K562 treated with DMSO at 1 percent for 48 hours (cell line): ENCODE results near the gene MAP3K19. TPM values are rescaled to one million over a fixed set of nuclear protein-coding genes. Genes with fewer than 3 reads are reported as not detected.

ENCODE experiments used
- total RNA-seq: library from RNA; unstranded; fragments of 300-600 nt; gene quantifications from 2 replicates; pipeline ENCODE4 v1.2.3, GENCODE V29; 2022; ENCODE audit warnings: low replicate concordance; ENCODE audit errors: extremely low read depth

MAP3K19 gene, protein sequence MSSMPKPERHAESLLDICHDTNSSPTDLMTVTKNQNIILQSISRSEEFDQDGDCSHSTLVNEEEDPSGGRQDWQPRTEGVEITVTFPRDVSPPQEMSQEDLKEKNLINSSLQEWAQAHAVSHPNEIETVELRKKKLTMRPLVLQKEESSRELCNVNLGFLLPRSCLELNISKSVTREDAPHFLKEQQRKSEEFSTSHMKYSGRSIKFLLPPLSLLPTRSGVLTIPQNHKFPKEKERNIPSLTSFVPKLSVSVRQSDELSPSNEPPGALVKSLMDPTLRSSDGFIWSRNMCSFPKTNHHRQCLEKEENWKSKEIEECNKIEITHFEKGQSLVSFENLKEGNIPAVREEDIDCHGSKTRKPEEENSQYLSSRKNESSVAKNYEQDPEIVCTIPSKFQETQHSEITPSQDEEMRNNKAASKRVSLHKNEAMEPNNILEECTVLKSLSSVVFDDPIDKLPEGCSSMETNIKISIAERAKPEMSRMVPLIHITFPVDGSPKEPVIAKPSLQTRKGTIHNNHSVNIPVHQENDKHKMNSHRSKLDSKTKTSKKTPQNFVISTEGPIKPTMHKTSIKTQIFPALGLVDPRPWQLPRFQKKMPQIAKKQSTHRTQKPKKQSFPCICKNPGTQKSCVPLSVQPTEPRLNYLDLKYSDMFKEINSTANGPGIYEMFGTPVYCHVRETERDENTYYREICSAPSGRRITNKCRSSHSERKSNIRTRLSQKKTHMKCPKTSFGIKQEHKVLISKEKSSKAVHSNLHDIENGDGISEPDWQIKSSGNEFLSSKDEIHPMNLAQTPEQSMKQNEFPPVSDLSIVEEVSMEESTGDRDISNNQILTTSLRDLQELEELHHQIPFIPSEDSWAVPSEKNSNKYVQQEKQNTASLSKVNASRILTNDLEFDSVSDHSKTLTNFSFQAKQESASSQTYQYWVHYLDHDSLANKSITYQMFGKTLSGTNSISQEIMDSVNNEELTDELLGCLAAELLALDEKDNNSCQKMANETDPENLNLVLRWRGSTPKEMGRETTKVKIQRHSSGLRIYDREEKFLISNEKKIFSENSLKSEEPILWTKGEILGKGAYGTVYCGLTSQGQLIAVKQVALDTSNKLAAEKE (N-terminal part only)
- not detected in 2 replicates for total RNA-seq

DNA sequence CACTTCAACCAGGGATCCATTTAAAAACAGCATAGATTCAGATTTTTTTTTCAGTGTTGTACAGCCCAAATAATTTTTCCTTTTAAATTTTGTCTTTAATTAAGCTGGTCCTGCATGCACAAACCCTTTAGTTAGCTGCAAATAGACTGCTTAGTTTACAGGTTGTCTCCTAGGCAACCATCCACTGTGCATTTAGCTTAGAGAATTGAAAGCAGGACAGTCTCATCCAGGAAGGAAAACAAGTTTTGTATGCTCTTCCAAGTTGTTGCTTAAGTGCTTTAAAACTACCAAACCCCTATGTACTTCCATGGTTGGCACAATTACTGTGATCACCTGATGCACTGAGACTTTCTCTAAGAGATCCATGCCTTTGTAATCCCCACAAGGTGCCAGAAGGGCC, at the start of gene MAP3K19:
MAP3K19 (minus strand) TSS at position 148 of the 400 bp plus-strand sequence. CDS start 22,800 bp downstream, outside the sequence.

DNA sequence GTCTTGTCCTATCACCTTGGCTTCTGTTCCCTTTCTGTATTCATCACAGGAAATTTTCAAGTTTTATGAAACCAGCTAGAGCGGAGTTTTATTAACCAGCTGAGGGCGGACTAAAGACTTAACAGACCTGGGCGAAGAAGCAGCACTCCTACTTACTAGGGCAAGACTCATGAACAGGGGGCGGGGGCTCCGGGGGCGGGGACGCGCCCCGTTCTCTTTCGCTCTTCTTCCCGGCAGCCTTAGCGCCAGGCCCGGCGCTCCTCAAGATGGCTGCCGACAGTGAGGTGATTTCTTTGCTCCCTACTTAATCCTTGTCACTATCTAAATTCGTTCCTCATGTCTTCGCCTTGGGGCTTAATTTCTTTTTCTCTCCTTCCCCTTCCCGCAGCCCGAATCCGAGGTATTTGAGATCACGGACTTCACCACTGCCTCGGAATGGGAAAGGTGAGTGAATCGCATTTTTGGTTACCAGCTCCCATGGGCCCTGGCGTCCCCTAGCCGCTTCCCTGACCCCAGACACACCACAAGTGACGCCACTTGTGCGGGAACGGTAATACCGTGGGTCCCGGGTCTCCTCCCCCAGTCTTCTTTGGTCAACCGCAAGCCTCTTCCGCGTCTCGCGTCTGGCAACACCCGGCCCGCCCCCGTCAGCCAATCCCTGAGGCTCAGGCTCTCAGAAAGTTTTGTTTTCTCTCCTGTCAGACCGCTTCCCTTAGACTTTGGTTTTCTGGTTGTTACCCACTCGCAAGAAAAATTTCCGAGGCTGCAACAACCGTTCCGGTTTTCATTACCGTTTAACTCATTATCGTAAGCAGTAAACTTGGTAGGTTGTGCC, 5.0 kb upstream of the MAP3K19 start, which contains the start of gene RAB3GAP1:
RAB3GAP1 (plus strand) TSS at position 251 of the 835 bp plus-strand sequence; CDS start at position 267, 16 bp downstream.

DNA sequence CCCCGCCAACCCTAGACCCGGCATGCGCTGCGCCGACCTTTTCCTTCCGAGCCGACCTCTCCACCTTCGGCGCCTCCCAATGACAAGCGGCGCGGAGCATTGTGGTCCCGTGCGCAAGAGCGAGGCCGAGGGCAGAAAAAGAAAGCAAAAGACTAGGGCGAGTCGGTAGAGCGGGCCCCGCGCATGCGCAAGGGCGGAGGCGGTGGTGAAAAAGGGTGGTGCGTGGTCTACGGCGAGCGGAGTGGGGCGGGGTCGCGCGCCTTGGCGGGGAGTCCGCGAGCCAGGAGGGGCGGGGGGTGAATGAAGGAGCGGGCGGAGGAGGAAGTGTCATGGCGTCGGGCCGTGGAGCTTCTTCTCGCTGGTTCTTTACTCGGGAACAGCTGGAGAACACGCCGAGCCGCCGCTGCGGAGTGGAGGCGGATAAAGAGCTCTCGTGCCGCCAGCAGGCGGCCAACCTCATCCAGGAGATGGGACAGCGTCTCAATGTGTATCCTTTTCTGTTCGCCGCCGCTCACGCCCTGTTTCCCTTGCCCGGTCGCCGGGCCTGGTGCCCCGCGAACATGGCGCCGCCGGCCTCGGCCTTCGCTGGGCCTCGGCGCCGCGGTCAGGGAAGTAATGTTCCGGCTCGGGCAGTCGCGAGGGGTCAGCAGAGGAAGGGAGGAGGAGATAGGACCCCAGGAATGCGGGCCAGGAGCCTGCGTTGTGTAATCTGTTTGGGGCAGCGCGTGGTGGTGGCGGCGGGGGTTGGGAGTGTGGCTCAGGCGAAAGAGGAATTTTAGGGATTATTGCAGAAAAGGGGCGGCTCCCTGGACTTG, 128.5 kb downstream of the MAP3K19 start, which contains the start of gene CCNT2:
CCNT2 (plus strand) TSS at position 297 of the 815 bp plus-strand sequence; CDS start at position 330, 33 bp downstream.

Other genes with a start within 250 kb of the MAP3K19 start
- not detected in 2 replicates for gene ACMSD, start 208.8 kb downstream of the MAP3K19 start, total RNA-seq
- not detected in 2 replicates for gene CCNT2, start 128.6 kb downstream of the MAP3K19 start, total RNA-seq
- gene RAB3GAP1, start 4.8 kb upstream of the MAP3K19 start, total RNA-seq = not detected in 2 replicates